ENCODE results near the gene TERT.
"Not testable (repeated sequence)": the region's sequence is repeated elsewhere in the genome, so short reads cannot be mapped to it uniquely, and the experiment has no call there.

Gene TERT

DNA sequence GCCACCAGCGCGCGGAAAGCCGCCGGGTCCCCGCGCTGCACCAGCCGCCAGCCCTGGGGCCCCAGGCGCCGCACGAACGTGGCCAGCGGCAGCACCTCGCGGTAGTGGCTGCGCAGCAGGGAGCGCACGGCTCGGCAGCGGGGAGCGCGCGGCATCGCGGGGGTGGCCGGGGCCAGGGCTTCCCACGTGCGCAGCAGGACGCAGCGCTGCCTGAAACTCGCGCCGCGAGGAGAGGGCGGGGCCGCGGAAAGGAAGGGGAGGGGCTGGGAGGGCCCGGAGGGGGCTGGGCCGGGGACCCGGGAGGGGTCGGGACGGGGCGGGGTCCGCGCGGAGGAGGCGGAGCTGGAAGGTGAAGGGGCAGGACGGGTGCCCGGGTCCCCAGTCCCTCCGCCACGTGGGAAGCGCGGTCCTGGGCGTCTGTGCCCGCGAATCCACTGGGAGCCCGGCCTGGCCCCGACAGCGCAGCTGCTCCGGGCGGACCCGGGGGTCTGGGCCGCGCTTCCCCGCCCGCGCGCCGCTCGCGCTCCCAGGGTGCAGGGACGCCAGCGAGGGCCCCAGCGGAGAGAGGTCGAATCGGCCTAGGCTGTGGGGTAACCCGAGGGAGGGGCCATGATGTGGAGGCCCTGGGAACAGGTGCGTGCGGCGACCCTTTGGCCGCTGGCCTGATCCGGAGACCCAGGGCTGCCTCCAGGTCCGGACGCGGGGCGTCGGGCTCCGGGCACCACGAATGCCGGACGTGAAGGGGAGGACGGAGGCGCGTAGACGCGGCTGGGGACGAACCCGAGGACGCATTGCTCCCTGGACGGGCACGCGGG is at the start of gene TERT:
Gene TERT (minus strand): TSS at position 234 of the 815 bp plus-strand sequence. CDS start 79 bp downstream, at position 155.
- no peak for DNase-seq

DNA sequence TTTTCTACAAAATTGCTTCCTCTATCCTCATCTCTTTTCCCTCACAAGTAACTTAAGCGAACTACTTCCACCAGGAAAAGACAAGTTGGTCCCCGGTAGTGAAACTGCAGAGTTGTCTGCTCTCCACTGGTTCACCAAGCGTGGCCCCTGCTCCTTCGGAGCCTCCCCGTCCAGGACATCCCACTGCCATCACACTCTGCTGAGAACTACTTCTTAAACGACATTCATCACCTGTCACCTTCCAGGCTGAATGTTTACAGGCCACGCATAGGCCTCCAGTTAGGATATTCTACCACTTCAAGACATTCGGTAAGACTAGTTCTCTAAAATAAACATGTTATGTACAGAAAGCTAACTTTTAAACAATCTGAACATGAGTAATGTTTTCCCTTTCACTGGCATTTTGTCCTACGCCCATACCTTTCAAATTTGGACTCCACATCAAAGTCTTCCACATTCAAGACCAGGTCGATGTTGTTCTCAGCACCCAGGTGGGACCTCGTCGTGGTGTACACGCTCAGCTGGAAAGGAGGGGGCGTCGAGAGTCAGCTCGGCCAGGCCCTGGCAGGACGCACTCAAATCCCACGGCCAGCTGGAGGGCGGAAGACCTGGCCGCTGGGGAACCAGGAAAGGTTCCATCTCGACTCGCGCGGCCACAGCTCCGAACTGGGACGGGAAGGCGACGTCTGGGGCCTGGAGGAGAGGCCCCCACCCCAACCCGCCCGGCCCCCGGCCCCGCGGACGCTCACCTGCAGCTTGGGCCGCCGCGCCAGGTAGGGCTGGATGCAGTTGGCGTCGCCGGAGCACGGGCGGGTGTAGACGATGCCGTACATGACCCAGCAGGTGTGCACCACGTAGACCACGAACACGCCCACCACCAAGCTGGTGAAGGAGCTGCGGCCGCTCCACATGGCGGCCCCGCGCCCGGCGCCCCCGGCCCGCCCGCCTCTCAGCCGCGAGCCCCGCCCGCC is 49.3 kb upstream of the TERT start:
- no peak for DNase-seq

DNA sequence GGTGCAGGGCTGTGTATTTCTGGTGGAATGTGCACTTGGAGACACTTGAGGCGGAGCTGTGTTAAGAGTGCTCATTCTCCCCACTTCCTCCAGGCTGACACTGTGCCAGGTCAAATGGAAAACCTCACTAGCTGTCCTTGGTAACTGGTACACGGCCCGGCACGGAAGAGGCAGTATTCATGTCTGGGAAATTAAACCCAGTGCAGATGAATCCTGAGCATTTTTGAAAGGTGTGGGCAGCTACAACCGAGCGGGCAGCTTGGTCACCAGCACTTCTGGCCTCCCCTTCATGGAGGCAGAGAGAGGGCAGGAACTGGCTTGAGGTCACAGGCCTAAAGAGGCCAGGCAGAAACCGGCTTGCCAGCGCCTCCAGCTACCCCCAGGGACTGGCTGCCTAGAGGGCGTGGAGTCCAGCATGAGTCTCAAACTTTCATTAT is 48.5 kb upstream of the TERT start:
- no peak for DNase-seq

DNA sequence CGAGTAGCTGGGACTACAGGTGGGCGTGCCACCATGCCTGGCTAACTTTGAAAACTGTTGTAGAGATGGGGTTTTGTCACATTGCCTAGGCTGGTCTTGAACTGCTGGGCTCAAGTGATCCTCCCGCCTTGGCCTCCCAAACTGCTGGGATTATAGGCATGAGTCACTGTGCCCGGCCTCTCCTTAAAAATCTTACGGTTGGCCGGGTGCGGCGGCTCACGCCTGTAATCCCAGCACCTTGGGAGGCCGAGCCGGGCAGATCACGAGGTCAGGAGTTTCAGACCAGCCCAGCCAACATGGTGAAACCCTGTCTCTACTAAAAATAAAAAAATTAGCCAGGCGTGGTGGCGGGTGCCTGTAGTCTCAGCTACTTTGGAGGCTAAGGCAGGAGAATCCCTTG is 47.8 kb upstream of the TERT start:
- not testable (repeated sequence) for DNase-seq

DNA sequence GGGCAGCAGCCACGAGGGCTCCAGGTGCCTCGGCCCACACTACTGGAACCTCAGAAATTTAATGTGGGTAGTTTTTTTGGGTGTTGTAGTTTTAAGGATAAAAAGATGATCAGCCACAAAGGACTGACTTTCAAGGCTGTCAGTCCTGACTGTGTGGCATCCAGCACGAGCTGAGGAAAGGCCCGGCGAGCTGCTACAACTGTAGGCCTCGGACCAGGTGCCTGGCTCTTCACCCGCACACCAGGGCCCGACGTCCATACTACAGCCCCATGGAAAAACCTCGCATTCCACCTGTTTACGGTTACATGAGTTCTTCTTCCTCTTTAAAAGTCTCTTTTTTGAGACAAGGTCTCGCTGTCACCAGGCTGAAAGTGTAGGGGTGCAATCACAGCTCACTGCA is 47.4 kb upstream of the TERT start:
- no peak for DNase-seq

DNA sequence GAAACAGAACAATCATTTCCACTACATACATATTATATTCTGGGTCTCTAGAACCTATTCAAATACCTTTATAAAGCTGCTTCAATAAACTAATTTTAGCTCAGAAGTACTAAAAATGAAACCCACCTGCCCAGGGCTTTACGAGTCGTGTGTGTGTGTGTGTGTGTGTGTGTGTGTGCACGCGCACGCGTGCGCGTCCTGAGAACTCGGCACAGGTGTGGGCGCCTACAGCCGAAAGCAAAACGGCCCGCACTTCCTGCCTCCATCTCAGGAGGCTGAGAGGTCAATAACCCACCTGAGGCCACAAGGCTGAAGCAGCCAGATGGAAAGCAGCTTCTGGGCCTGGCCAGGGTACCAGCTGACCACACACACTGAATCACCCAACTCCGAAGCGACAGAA is 47.0 kb upstream of the TERT start:
- no peak for DNase-seq

DNA sequence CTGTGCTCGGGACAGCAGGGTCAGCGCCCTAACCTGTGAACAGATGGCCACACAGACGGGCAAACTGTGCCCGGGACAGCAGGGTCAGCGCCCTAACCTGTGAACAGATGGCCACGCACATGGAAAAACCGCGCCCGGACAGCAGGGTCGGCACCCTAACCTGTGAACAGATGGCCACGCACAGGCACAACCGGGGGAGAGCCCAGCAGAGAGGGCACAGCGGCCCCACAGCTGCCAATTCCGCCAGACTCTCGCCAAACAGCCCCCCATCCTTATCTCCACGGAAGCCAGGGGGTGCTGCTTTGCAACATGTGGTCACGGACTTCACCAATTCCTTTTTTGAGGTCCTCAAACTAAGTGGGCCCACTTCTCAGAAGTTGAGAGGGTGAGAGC is 44.9 kb upstream of the TERT start:
- not testable (repeated sequence) for DNase-seq

DNA sequence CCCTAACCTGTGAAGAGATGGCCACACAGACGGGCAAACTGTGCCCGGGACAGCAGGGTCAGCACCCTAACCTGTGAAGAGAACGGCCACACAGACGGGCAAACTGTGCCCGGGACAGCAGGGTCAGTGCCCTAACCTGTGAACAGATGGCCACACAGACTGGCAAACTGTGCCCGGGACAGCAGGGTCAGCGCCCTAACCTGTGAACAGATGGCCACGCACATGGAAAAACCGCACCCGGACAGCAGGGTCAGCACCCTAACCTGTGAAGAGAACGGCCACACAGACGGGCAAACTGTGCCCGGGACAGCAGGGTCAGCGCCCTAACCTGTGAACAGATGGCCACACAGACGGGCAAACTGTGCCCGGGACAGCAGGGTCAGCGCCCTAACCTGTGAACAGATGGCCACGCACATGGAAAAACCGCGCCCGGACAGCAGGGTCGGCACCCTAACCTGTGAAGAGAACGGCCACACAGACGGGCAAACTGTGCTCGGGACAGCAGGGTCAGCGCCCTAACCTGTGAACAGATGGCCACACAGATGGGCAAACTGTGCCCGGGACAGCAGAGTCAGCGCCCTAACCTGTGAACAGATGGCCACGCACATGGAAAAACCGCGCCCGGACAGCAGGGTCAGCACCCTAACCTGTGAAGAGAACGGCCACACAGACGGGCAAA is 44.4 kb upstream of the TERT start:
- DNase-seq: not testable (repeated sequence)

DNA sequence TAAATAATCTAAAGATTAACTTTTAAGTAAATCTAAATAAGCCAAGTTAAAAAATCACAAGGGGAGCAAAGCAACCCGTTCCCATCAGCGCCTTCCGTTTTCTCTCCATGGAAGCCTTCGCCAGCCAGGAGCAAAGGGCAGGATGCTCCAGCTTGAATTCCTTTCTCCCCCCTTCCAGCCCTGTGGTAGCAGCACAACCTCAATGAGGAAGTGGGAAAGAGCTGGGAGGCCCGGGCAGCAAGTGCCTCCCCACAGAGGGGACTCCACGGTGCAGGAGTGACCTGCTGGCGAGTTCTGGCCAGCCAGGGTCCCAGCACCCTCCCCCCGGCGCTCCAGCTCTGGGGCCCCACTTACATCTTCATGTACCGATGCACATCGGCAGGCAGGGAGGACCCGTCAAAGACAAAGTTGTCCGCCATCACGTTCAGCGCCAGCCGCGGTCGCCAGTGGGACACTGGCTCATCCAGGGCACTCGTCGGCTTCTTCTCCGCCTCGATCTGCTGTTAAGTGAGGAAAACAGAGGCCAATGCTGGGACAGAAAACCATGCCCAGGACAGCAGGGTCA is 43.7 kb upstream of the TERT start:
- no peak for DNase-seq

DNA sequence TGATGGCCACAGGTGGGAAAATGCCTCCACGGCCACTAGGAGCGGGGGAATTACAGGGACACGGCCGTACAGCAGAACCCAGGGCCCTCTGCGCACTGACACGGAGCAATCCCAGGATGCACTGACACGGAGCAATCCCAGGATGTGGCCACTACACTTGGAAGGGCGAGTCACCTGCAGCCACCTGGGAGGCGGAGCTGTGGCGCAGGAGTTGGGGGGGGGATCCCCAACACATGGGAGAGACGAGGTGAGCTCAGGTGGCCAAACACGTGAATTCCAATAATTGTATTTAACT is 43.3 kb upstream of the TERT start:
- DNase-seq: no peak

DNA sequence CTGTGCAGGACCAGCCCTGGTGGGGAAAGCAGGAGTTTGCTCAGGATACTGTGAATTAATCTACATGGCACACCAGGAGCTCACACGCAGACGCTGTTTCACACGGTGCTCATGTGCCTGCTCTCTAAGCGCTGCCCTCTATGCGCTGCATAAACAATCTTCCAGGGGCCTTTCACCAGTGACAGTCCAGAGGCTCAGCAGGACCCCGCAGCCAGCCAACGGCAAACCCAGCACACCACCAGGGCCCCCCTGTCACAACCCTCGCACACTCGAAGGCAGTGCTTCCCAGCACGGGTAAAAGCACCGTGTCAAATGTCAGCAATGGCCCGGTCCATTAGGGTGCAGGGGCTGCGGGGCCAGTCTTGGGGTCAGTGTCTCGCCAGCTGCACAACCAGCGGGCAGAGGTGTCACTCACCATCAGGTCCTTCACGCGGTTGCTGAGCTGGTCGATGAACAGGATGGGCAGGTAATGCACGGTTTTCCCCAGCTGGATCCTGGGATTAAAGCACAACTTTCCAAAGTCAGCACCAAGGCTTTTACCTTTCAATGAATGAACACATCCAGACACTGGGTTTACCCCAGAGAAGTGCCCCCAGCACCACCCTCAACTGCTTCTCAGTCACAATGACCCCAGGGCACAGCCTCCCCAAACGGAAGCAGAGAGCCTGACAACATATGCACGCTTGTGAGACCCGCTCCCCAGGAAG is 42.8 kb upstream of the TERT start:
- DNase-seq: no peak

DNA sequence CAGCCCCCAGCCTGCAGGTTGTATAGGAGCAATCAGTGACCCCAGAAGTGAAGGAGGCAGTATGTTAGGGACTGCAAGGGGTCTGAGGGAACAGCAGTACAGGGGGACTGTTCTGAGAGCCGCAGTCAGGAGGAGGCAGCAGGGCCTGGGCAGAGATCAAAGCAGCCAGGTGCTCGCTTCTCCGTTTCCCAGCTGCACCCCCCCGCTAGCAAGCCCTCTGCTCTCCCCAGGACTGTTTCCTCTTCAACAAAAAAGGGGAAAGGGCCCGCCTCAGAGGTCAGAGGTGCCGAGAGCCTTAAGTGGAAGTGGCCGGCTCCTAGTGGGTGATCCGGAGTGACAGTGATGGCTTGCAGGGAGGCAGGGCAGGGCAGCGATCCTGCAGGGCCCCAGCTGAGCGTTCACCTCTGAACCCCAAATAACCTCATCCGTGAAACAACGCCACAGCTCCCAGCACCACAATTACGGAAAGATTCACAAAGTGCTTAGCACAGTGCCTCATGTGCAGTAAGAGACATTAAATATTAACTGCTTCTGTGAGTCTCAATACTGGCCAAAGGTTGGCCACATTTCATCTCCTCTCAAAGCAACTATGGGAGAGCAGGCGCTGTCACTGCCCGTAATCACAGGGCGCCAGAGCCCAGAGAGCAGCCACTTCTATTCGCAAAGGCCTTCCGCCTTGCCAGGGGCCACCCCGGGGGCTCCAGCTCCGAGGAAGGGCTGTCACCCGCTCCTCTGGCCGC is 42.1 kb upstream of the TERT start:
- DNase-seq: no peak

DNA sequence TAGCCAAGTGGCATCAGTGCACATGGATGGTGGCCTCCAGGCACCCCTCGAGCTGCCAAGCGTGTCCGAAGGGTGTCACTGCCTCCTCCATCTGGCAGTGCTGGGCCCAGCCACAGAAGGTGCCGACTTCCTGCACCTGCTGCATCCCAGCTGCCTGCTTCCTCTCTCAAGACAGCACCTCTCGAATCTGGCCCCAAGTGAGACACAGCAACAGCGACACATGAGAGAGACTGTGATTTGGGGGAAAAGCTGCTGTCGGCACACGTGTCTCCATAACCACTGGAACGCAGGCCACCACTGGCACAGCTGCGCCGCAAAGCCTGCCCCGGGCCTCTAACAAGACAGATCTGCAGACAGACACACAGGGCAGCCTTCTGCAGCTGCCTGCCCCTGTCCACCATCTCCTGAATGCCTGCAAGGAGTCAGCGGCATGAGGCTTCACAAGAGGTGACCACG is 41.3 kb upstream of the TERT start:
- no peak for DNase-seq

DNA sequence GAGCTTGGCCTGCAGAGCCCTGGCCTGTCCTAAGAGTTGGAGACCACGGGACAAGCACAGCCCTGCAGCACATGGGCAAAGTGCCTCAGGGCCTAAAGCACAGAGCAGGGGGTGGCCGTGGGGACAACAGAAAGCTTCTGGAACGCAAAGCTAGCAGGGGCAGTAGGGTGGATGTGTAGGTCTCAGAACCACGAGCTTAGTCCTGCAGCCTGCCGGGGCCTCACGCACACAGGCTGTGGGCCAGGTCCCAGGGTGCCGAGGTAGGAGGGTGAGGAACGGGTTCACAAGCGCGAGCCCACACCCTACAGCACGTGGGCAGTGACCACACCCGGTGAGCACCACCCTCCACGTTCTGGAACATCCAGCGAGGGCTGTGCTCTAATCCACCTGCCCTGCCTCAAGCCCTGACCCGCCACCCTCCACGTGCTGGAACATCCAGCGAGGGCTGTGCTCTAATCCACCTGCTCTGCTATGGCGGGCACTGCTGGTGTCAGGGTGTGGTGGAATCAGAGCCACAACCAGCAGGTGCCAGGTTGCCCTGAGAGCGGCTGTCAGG is 40.8 kb upstream of the TERT start:
- no peak for DNase-seq

DNA sequence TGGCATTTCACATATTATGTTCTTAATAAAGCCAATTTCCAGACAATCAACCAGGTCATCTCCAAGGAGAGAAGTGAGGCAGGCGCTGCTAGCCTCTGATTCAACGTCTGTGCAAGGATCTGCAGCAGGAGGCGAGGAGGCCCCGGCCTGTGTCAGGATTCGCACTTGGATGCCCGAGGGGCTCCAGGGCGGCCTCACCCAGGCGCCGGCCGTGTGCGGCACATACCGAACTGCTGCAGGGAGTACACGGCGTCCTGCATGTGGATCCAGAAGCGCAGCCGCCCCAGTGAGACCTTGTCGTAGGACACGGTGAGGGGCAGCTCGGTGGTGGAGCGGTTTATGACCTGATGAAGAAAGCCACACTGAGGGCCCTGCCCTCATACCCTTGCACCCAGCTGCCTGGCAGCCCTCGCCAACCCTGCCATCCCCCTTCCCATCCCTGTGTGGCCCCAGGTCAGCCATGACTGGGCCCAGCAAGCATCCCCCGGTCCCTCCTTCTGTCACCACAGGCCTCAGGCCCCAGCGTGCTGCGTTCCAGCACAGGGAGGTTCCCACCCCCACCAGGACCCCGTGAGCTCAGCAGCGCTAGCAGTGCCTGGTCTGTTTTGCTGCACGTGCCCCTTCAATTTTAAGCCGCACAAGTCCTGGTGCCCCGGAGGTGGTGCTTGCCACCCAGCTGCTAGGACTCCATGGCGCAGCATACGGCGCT is 40.1 kb upstream of the TERT start:
- DNase-seq: no peak

DNA sequence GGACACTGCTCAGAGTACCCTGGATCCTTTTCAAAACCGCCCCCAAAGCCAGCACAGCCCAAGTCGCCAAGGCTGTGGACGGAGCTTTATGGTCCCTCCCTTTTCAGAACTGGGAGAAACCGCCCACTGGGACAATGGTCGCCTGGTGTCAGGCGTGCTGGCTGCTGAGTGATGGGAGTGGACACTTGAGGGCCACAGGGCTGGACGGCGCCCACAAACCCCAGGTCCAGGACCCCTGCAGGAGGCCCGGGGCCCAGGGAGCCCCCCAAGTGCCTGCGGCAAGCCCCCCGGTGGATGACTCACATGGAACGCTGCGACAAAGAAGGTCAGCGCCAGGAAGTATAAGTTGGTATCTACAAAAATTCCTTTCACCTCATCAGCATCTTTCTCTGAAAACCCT is 39.1 kb upstream of the TERT start:
- no peak for DNase-seq

DNA sequence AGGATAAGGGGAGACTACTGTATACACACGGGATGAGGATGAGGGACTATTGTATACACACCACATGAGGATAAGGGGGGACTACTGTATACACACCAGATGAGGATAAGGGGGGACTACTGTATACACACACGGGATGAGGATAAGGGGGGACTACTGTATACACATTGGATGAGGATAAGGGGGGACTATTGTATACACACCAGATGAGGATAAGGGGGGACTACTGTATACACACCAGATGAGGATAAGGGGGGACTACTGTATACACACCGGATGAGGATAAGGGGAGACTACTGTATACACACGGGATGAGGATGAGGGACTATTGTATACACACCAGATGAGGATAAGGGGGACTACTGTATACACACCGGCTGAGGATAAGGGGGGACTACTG is 38.4 kb upstream of the TERT start:
- not testable (repeated sequence) for DNase-seq

DNA sequence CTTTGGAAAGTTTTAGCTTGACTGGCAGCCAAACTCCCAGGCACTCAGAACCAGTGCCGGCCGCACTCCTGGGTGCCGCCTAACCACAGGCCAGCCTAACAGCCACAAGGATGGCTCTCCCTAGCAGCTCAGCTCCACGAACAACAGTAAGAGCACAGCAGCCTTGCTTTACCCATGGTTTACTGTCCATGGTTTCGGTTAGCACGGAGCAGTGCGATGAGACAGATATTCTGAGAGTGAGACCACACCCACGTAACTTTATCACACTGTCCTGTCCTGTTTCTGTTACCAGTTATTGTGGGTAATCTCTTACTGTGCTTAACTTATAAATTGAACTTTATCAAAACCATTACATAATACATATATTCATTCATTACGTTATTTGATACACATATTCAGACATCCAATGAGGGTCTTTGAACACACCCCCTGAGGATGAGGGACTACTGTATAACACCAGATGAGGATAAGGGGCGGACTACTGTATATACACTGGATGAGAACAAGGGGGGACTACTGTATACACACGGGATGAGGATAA is 37.7 kb upstream of the TERT start:
- no peak for DNase-seq

DNA sequence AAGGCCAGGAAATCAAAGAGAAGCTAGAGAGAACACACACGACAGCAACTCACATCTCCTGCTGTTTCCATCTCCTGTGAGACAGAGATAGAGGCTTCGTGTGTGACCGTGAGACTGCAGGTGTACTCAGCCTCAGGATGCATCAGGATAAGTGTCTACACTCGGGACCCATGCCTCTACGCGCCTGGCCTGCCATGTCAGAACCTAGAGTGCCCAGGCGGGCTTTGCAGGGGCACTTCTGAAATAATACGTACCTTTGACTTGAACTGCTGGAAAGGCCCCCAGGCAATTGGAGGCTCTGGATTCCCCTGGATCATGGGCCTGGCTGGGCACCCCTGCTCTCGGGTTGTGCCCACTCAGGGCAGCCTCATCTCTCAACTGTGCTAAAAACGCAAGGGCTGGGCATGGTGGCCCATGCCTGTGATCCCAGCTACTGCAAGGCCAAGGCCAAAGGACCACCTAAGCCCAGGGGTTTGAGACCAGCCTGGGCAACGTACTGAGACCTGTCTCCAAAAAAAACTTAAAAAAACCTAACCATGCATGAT is 37.1 kb upstream of the TERT start:
- no peak for DNase-seq

All from NCI-H510A (cell line).